Tibial nerve (tissue), 4 donors: ENCODE data around the gene MRI1.
A peak's percentile ranks its signal among the peaks of the same experiment; 100 is the strongest.

Experiments used
- EP300 ChIP-seq, 2 donors: sonication (generic); formaldehyde crosslinking; IDR thresholded peaks; one replicate each; pipeline ENCODE4 v1.6.1; 2017; ENCODE audit warnings: antibody characterized with exemption in 2 of 2, mild to moderate bottlenecking in 1 of 2
- POLR2A ChIP-seq, 2 donors: fragments of 450-650 bp; IDR thresholded peaks; one replicate each; pipeline ENCODE4 v1.6.1; 2017; ENCODE audit warnings: antibody characterized with exemption in 2 of 2, mild to moderate bottlenecking in 2 of 2, moderate library complexity in 2 of 2
- TF ChIP-seq, protein P1 (sequence below), 5 experiments: fragments of 200-600 bp in 3 of 5; fragments of 450-650 bp in 2 of 5; sonication (generic) in 3 of 5; IDR thresholded peaks; one replicate each; pipeline ENCODE4 v1.5.1; 2016 to 2019; ENCODE audit warnings: antibody characterized with exemption in 5 of 5, mild to moderate bottlenecking in 3 of 5, moderate library complexity in 2 of 5

DNA sequence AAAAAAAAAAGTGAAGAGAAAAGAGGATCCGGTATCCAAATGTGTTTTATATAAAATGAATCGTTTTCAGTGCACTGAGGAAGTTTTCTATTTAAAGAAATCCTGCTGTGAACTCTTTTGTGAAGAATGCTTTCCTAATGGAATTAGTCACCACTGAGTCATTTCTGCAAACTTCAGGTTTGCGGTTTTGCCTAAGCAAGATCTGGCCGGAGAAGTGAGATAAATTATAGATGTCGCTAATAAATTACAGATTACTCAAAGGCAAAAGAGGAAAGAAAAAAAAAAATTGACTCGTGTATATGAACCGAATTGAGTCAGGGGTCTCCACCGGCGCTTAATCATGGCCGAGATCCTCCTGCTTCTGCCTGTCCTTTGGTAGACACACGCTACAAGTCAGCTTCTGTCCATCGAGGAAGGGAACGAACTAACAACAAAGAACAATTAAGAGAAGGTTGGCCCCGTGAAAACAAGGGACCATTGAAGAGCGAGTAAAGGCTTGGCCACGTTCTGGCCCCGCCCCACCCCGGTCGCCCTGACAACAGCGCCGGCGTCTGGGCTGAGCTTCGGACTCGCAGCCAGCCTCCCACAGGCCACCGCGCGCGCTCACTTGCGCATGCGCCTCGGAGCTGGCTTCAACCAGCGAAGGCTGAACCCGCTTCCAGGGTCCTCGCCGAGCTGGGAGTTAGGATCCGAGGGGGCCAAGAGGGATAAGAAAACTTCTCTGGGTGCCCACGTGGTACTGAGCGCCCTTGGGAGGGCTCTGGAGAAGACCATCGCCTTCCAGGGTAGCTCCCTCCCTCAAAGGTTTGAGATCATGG is 33.0 kb upstream of the MRI1 start:
- TF ChIP-seq, protein P1, sequence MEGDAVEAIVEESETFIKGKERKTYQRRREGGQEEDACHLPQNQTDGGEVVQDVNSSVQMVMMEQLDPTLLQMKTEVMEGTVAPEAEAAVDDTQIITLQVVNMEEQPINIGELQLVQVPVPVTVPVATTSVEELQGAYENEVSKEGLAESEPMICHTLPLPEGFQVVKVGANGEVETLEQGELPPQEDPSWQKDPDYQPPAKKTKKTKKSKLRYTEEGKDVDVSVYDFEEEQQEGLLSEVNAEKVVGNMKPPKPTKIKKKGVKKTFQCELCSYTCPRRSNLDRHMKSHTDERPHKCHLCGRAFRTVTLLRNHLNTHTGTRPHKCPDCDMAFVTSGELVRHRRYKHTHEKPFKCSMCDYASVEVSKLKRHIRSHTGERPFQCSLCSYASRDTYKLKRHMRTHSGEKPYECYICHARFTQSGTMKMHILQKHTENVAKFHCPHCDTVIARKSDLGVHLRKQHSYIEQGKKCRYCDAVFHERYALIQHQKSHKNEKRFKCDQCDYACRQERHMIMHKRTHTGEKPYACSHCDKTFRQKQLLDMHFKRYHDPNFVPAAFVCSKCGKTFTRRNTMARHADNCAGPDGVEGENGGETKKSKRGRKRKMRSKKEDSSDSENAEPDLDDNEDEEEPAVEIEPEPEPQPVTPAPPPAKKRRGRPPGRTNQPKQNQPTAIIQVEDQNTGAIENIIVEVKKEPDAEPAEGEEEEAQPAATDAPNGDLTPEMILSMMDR (IDR thresholded peaks at IDR 0.05) = no peak
- TF ChIP-seq EP300 (IDR thresholded peaks at IDR 0.05) = peak; percentile 88 to 92
- peak; percentile 22 to 51 for TF ChIP-seq POLR2A (IDR thresholded peaks at IDR 0.05)
